GM19023 (cell line): ENCODE results near the gene FCRL1.

Experiments
- ATAC-seq: cut with Tn5 transposase; IDR thresholded peaks from one replicate; pipeline ENCODE4 v1.9.1; 2021; ENCODE audit warnings: mild to moderate bottlenecking, moderate library complexity; ENCODE audit not compliant: unreplicated experiment

The FCRL1 gene

DNA sequence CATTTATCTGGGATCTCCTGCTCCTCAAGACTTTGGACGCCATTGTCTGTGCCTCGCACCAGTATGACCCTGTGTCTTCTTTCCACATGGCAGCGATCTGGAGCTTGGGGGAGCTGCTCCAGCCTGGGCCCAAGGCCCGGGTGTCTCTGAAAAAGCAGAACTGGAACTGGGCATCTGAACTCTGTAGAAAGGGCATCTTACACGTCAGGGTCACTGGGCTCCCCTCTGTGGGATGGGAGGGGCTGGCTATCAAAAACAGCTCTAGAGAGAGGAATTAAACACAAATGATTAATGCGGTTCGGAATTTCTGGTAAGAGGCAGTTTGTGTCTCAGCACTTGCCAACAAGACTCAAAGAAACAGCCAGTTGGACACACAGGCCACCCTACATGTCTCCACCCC is 16.1 kb downstream of the FCRL1 start:
- ATAC-seq = no peak

DNA sequence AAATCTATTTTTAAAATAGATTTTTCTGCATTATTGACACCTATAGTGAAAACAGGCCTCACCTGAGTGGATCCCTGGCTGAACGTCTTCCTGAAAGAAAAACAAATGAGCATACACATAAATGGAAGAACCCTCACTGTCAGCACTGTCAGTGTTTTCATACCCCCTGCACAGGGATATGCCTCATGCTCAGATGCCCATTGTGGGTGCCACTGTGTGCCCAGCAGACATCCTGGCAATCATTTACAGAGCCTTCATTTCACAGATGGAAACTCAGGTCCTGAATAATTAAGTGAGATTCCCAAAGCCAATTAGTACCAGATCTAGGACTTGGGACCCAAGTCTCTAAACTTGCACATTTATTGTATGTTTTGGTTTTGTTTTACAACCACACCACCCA is 19.9 kb downstream of the FCRL1 start:
- no peak for ATAC-seq

DNA sequence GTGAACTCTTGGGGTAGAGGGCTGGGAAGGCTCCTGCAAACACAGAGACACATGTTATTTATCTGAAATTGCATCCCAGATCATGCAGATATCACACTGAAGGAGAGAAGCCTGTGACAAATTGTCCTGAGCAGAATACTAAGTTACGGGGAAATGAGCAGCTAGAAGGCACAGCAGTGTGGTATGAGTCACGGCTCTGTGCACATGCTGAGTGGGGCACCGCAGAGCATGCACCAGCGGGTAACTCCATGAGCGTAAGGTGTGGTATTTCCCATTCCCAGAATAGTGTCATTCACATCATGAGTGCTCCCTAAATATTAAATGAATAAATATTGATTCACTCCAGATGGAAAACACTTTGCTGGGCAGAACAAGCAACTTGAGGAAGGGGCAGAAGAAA is 21.7 kb downstream of the FCRL1 start:
- no peak for ATAC-seq

DNA sequence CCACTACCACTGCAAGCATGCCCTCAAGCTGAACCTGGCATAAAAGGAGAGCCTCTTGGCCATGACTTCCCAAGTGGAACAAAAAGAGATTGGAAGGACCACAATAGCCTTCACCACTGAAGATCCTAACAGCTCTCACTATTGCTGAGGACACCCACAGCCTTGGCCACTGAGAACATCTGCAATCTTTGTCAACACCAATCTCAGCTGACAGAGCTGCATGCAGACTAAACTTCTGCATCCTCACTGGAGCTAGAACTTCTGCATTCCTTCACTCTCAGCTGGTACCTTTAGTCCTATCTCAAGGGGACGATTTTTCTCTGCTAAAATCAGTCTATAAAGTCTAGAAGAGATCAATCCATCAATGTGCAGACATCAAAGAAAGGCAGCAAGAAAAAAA is 34.7 kb downstream of the FCRL1 start:
- no peak for ATAC-seq

DNA sequence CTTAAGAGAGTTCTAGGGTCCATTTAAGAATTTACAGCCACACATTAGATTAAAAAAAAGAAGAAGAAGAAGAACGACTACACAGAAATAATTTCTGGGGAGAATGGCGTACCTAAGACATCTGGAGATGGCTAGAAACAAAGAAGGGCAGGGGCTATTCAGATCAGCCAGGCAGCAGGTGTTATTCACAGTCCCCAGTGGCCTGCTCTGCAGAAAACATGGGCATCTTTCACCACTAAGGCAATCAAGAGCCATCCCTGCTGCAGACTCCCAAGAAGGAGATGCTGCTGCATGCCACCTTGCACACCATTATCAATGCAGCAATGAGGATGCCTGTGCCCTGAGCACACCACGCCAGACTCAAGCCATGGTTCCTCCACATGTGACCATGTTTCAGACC is 35.1 kb downstream of the FCRL1 start:
- no peak for ATAC-seq

DNA sequence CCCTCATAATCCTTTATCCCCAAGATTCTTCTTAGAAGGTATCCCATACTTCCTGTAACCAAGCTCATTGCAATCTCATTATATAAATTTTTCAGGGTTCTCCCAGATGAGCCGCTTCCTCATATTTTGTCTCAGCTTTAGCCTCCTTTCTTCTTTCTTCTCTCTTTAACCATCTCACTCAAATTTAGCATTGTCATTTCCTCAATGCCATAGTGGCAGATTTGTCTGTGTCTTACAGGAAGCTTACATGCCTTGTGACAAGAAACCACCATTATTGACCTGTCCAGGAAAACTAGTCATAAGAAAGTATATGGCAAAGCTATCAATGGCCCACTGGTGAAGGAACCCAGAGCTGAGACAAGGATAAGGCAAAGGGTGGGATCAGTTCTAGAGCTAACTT is 37.0 kb downstream of the FCRL1 start:
- no peak for ATAC-seq

DNA sequence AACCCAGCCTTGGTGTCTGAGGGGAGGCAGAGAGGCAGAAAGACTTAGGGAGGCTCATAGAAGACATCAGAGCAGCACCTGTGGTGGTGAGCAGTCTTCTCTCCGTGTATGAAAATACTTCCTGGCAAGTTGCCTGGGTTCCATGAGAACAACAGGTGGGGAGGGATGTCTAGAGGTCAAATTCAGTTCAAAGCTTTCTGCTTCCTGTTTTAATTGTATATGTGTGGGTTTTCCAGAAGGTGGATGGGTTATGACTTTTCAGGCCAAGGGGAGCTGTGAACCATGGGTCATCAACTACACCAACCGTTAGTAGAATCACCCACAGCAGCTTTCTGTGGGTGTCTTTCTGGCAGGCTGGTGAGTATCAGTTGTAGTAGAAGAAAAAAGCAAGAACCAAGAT is 38.9 kb downstream of the FCRL1 start:
- peak; percentile 45 for ATAC-seq

DNA sequence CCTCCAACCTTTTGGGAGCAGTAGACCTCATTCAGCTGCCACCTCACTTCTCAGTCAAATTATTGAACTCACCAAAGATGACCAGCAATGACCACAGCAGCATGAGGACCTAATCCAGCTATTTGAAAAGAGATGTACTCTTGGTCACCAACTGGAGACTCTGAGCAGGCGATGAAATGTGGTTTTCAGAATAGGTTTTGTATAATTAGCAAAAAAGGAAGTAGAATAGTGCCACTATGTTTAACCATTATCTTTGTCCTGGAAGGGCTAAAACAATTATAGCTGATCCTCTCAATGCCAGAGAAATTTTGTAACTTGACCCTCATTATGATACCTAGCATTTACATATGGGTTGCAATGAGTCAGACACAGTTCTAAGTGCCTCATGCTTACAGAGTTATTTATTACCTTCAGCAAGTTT is 42.9 kb downstream of the FCRL1 start, which contains the start of gene FCRL2:
Gene FCRL2 (minus strand): TSS at position 162 of the 421 bp plus-strand sequence. CDS start 59 bp downstream, at position 103.
- ATAC-seq = peak; percentile 51

DNA sequence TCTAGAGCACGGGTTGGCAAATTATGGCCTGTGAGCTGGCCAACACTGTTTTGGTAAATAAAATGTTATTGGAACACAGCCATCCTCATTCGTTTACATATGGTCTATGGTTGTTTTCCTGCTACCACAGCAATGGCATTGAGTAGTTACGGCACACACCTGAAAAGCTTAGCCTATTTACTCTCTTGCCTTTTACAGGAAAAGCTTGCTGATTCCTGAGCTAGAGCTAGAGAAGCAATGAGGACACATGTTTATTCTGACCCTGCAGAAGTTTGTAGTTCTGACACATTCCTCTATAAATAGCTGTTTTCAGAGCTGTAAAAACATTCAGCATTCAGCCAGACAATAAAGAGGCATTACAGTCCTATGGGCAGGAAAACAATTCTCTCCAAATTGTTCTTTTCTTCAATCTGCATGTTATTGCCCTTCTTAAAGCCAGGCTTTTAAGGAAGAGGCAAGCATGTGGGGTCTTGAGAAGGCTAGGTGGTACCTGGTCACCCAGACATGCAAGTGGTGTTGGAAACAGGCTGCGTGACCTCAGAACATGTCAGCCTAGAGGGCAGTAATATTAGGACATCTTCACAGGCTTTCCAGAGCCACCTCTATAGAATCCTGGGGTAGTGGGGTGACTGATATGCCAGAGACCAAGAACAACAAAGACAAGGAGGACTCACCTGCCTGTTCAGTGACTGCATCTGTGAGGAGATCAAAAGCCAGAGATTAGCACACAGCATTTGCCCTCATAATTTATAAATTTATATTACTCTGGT is 44.6 kb downstream of the FCRL1 start:
- no peak for ATAC-seq

DNA sequence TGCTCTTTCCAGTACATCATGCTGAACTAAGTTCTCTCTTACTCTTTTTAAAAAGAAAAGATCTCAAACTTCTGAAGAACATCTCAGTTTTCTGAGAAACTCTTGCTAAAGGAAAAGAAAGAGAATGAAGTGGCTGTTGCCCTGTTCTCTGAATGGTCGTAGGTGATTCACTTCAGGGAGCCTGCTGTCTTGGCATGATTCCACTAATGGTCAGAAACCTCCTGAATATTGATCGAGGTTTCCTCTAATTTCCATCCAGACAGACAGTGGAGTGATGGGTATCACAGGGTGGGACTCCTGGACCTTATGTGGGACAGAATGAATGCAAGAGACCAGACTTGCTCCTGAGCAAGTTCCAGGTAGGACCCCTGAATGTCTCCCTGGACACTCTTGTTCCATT is 45.5 kb downstream of the FCRL1 start:
- no peak for ATAC-seq

DNA sequence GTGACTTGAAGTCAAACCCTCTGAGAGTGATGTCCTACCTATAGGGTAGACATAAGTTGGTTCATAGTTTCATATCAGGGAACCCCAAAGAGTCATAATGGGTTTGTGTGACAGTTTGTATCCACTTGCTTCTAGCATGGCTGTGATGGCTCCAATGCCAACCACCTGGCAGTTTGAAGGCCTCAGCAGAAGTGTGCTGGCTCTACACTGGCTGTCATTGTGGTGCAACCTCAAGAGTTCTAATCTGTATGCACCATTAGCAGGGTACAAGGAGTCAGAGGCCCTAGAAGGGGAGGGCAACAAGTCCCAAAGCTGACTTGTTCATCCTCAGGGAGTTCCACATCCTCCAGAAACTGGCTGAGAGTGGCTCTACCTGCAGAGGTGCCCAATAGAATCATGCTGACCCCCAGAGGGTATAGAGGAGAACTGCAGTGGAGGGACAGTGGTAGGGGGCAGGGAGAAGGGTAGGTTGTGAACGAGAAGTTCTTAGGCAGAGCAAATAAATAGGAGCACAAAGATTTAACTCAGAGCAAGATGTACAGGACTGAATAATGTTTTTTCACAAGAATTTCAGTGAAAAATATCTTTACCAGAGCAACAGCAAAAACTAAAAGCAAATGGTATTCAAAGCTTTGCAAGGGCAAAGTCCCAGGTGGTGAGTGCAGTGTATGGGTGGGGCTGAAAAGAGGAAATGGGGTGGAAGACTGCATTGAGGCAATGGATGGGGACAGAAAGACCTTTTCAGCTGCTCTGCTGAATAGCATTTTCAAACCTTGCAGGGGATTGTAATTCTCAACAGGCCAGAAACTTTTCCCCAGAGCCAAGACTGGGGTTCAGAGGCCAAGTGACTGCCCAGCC is 46.2 kb downstream of the FCRL1 start:
- ATAC-seq = peak; percentile 68

DNA sequence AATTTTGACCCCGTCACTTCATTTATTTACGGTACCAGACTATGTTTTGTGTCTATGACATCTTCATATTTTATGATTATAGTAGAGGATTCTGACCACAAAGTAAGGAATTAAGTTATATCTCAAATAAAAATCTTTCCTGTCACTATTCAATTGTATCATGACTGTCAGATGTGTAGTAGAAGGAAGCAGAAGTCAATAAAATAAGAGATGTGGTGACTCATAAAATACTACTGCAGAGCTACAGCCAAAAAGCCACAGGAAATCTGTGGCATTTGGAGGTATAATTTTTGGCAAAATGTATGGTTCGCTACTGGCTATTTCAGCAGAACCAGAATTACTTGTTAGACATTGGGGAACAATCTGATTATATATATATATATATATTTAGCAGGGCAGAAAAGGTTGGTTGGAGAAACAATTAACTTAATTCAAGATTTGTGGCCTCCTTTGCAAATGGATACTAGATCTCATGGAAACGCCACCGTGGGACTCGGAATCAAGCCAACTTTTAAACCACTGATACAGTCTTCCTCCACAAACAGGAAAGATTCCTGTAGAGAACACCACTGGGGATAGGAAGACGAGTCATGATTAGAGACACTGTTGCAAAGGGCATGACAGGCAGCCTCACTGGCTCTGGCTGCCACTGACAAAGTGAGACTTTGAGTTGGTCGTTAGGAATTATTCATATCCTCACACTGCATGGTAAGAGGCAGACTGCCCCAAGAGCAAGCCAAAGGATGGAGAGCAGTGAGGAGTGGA is 48.1 kb downstream of the FCRL1 start:
- ATAC-seq = no peak

DNA sequence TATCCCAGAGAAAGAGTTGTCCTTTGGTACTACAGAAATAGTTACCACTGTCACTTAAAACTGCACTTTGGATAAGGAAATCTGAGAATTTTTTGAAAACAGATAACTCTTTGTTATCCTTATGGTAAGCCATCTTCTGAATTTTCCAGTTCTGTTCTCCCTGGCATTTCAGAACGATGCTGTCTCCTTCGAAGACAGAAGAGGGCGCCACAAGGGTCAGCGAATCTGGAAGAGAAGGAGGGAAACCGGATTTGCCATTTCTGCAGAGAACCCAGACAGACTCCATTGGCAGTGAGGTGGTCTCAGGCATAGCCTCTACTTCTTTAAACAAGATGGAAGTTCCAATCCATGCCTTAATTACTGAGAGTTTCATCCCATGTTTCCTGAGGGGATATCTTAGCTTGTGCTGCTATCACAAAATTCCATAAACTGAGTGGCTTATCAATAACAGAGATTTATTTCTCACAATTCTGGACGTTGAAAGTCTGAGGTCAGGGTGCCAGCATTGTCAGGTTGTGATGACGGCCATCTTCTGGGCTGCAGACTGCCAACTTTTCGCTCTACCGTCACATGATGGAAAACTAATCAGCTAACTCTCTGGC is 49.4 kb downstream of the FCRL1 start:
- no peak for ATAC-seq

DNA sequence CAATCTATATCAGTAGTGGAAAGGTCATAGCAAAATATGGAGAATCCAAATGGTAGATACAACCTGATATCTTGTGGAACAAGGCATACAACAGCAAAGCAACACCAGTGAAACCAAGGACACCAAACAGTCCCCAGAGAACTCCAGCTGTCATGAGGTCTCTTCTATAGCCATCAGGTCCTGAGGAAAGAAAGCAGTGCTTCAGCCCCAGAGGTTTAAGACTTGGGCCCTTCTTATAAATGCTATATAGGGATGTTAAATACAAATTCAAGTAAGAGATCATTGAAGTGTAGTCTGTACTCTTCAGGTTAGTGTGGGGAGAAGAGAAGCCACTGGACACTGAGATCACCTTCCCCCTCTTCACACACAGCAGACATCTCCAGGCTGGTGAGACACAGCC is 53.1 kb downstream of the FCRL1 start:
- no peak for ATAC-seq

DNA sequence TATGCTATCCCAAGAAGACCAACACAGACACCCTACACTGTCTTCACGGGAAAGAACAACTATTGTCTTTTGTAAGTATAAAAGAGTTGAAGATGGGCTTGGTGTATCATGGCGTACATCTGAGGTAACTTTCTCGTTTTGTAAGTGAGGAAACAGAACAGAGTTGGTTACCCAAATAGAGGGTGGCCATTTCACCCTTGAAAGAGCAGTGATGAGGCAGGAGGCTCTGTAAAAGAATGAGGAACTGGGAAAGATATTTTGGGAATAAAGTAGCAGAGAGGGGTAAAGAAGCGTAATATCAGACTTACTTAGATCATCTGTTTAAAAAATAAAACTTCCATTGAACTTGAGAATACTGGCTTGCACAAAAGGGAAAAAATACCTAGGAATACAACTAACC is 61.9 kb downstream of the FCRL1 start:
- ATAC-seq = no peak

DNA sequence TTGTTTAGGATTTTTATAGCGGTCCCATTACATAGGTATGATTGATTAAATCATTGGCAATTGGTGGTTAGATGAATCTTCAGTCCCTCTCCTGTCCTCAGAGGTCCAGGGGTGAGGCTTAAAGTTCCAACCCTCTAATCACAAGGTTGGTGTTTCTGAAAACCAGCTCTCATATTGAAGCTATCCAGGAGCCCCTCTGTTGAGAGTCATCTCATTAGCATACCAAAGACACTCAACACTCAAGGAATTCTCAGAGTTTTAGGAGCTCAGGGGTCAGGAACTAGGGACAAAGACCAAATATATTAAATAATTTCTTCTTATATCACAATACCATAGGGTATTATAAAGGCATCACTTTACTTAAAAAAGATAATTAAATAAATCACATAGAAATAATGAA is 66.3 kb downstream of the FCRL1 start:
- no peak for ATAC-seq

DNA sequence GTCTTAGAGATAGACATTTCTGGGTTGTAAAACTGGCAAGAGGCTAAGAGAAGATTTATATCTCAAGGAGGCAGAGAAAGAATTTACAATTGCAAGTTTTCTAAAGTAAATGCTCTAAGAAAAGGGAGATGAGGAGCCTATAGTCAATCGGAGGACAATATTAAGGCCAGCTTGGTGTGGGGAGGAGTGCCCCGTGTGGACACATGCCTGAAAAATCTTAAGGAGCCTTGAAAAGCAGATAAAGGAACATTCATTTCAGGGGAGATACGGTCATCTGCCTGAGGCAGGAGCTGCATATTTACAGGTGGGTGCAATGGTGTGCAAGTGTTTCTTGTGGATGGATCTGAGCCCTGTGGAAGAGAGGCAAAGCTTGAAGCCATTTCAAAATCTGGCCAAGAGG is 68.6 kb downstream of the FCRL1 start:
- ATAC-seq = no peak

DNA sequence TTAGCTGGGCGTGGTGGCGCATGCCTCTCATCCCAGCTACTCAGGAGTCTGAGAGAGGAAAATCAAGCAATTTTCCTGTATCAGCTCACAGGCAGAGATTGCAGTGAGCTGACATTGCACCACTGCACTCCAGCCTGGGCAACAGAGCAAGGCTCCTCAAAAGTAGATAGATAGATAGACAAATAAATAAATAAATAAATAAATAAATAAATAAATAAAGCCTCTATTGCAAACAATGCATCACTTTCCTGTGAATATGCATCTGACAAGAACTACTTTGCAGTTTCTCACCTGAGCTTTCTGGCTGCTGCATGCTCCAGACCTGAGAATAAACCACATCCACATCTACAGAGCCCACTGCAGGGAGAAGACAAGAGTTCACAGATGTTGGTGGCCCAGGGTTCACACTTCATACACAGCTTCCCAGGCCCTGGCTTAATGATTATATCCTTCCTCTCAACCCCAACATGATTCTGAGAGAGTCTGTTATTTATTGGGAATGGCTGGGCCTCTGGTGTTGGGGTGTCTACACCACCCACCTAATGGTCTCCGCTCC is 71.6 kb downstream of the FCRL1 start:
- ATAC-seq = no peak
